MCF 10A (cell line): ENCODE measurements around the gene TCF4. TPM values are rescaled to one million over a fixed set of nuclear protein-coding genes. Genes with fewer than 3 reads are reported as not detected.

Source experiments
- BruUV-seq: library from RNA; stranded (reverse); fragments of 400-500 nt; replicated peaks from 2 replicates; lab custom pipeline; 2021; lab: Mats Ljungman, UMichigan
- CTCF ChIA-PET: fragments of 300-600 bp; sonication (Branson Sonifier 250); formaldehyde crosslinking; extraction: SDS; loops from one replicate; lab custom pipeline; 2021; ENCODE audit warnings: antibody characterized with exemption, inconsistent platforms; lab: Yijun Ruan, JAX
- POLR2A ChIA-PET: fragments of 300-600, 350-650 bp; sonication (Branson Sonifier 250); formaldehyde crosslinking; extraction: SDS; loops from one replicate; lab custom pipeline; 2020; ENCODE audit warnings: antibody characterized with exemption, inconsistent platforms; lab: Yijun Ruan, JAX
- DNase-seq: peaks from one replicate; pipeline ENCODE4 v3.0.0-alpha.2; 2018; ENCODE audit not compliant: unreplicated experiment
- H3K27ac Mint-ChIP-seq: one replicate; pipeline ENCODE4 v1.8.0; 2022; ENCODE audit warnings: mild to moderate bottlenecking, low read depth, mixed read lengths; ENCODE audit not compliant: unreplicated experiment
- H3K27me3 Mint-ChIP-seq: one replicate; pipeline ENCODE4 v1.8.0; 2022; ENCODE audit warnings: mixed read lengths; ENCODE audit not compliant: insufficient read depth, unreplicated experiment
- H3K36me3 Mint-ChIP-seq: one replicate; pipeline ENCODE4 v1.8.0; 2022; ENCODE audit warnings: mild to moderate bottlenecking, moderate library complexity, mixed read lengths; ENCODE audit not compliant: insufficient read depth, unreplicated experiment
- H3K4me1 Mint-ChIP-seq: one replicate; pipeline ENCODE4 v1.8.0; 2022; ENCODE audit warnings: mixed read lengths; ENCODE audit not compliant: insufficient read depth, unreplicated experiment
- H3K4me3 Mint-ChIP-seq: one replicate; pipeline ENCODE4 v1.8.0; 2022; ENCODE audit warnings: mild to moderate bottlenecking, moderate library complexity, mixed read lengths; ENCODE audit not compliant: unreplicated experiment
- H3K9me3 Mint-ChIP-seq: one replicate; pipeline ENCODE4 v1.8.0; 2022; ENCODE audit warnings: mixed read lengths; ENCODE audit not compliant: unreplicated experiment
- intact Hi-C: fragments of 100-400 bp; cut with micrococcal nuclease; formaldehyde crosslinking; loops from 2 replicates; pipeline ENCODE4 v1.14.1; 2022
- total RNA-seq: library from RNA; stranded (reverse); gene quantifications from 2 replicates; pipeline ENCODE4 v1.2.3, GENCODE V29; 2022
- TF ChIP-seq, protein P1 (sequence below): fragments of 200-600 bp; IDR thresholded peaks from one replicate; pipeline ENCODE4 v1.8.0; 2022; ENCODE audit warnings: antibody characterized with exemption, mild to moderate bottlenecking; ENCODE audit not compliant: unreplicated experiment

Gene TCF4
- total RNA-seq, 1 experiment from 2014 or later = 6.2 TPM

- Mint-ChIP-seq H3K9me3 (no peaks in the 10 kb centered on the region), H3K36me3 (no peaks in the 10 kb centered on the region), H3K27me3 (no peaks in the 10 kb centered on the region), H3K4me3 (no peak overlapping the region), H3K4me1 (peaks cover 11% of the 10 kb centered on the region), H3K27ac (no peak overlapping the region)
- no TSS peak for BruUV-seq
- DNase-seq = no peak
- CTCF ChIA-PET = no interaction called here
- intact Hi-C loops = no loop called here
- POLR2A ChIA-PET = no interaction called here
- TF ChIP-seq, protein P1, sequence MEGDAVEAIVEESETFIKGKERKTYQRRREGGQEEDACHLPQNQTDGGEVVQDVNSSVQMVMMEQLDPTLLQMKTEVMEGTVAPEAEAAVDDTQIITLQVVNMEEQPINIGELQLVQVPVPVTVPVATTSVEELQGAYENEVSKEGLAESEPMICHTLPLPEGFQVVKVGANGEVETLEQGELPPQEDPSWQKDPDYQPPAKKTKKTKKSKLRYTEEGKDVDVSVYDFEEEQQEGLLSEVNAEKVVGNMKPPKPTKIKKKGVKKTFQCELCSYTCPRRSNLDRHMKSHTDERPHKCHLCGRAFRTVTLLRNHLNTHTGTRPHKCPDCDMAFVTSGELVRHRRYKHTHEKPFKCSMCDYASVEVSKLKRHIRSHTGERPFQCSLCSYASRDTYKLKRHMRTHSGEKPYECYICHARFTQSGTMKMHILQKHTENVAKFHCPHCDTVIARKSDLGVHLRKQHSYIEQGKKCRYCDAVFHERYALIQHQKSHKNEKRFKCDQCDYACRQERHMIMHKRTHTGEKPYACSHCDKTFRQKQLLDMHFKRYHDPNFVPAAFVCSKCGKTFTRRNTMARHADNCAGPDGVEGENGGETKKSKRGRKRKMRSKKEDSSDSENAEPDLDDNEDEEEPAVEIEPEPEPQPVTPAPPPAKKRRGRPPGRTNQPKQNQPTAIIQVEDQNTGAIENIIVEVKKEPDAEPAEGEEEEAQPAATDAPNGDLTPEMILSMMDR = no peak
These were observed 81.9 kb downstream of the TCF4 start for GRCh38 chr18:55506074-55506473.

GRCh38 chr18:55504808-55505207 is 83.2 kb downstream of the TCF4 start:
- no peak for DNase-seq
- Mint-ChIP-seq H3K27ac (no peak overlapping the region), H3K27me3 (no peaks in the 10 kb centered on the region), H3K4me1 (peaks cover 15% of the 10 kb centered on the region), H3K9me3 (no peaks in the 10 kb centered on the region), H3K36me3 (no peaks in the 10 kb centered on the region), H3K4me3 (no peak overlapping the region)
- TF ChIP-seq, protein P1 = no peak
- no TSS peak for BruUV-seq
- CTCF ChIA-PET = no interaction called here
- POLR2A ChIA-PET = no interaction called here
- intact Hi-C loops = no loop called here

- DNase-seq = no peak
- TF ChIP-seq, protein P1 = no peak
- intact Hi-C loops = no loop called here
- CTCF ChIA-PET = interaction anchor here (0.6 kb wide), 1 partner anchor 352 kb away, joined by 3 read pairs; no protein-coding TSS in a partner anchor
- H3K9me3 Mint-ChIP-seq = no peaks in the 10 kb centered on the region
- no peak overlapping the region for H3K4me3 Mint-ChIP-seq
- POLR2A ChIA-PET = no interaction called here
- H3K27ac Mint-ChIP-seq = no peak overlapping the region
- no TSS peak for BruUV-seq
- peaks cover 8% of the 10 kb centered on the region for H3K4me1 Mint-ChIP-seq
- H3K27me3 Mint-ChIP-seq = no peaks in the 10 kb centered on the region
- H3K36me3 Mint-ChIP-seq = no peaks in the 10 kb centered on the region
These were observed 84.7 kb downstream of the TCF4 start for GRCh38 chr18:55503167-55503820.

DNA sequence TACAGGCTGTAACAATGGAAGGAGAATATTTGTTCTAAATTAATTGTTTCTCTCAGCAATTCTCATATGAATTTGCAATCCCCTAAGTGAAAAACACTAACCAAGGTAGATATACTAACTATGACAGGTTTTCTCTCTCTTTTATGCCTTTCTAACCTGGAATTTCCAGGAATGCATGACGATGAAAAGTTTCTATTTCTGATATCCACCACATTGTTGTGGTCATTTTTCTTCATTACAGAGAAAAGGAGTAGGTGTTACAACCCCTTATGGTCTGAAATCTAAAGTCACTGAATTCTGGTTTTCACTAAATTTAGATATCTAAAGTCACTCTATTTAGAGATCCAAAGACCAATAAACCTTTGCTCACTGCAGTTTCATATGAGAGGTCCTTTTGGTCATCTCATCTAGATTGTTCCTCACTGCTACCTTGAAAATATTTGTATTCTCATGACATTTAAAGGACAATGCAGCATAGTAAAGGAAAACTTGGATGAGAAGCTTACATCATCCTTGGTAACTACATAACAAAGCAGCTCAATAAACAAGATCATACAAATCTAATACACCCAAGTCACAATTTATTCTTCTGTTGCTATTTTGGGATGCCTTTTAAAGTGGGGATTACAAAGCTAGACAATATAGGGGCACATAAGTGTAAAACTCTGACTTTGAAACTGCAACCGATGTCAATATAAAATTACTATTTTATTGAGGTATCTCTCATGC is 85.8 kb downstream of the TCF4 start:
- CTCF ChIA-PET = interaction anchor here (0.6 kb wide), 1 partner anchor 358 kb away, joined by 3 read pairs; no protein-coding TSS in a partner anchor
- Mint-ChIP-seq H3K4me3 (no peak overlapping the region), H3K4me1 (peaks cover 8% of the 10 kb centered on the region), H3K27me3 (no peaks in the 10 kb centered on the region), H3K9me3 (no peaks in the 10 kb centered on the region), H3K27ac (no peak overlapping the region), H3K36me3 (no peaks in the 10 kb centered on the region)
- no TSS peak for BruUV-seq
- TF ChIP-seq, protein P1 = no peak
- intact Hi-C loops = no loop called here
- DNase-seq = no peak
- POLR2A ChIA-PET = no interaction called here
